Stimulated activated CD8-positive, alpha-beta memory T cell treated with anti-CD3 and anti-CD28 coated beads, Interleukin-4, amount 100 ng/mL, for 24 hours (primary cell): Measurements from ENCODE around the gene AGMO.

Experiments used
- DNase-seq: peaks from one replicate; pipeline ENCODE4 v3.0.0-alpha.2; 2020; ENCODE audit warnings: low read depth

AGMO gene

DNA sequence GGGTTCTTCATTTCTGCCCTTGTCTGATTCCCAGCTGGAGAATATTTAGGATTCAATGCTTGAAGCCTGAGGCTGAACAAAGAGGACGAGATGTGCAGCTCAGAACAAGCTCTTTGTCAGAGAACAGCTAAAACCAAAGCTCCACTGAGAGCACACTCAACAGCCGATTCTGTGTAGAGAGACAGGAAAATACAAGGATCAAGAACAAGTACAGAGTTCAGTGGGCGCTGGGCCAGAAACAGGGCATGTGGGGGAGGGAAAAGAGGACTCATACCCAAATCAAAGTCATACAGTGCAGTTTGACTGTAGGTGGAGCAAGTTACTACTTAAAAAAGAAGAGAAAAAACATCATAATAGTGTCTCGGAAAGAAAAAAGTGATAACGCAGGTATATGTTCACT is at the start of gene AGMO:
TSS of gene AGMO (minus strand) at position 181 of the 400 bp plus-strand sequence.
- DNase-seq, result no peak

DNA sequence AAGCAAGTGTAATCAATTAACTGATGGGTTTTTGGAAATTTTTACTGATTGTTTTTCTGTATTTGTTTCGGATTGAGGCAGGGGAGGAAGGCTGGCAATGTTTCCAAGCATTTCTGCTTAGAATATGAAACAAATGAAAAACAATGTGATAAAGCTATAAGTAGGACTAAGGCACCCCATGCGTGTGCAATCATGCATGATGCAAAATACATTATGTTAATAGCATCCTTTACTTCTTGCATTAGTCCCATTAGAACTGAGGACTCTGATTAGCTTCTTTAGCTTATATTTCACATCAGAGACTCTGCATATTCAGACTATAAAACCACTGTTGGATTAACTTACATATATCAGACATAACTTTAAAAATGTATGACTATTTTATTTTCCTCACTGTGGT is 48.7 kb upstream of the AGMO start:
- no peak for DNase-seq

- no peak for DNase-seq
Observed at GRCh38 chr7:15609287-15609686, 47.5 kb upstream of the AGMO start.

DNA sequence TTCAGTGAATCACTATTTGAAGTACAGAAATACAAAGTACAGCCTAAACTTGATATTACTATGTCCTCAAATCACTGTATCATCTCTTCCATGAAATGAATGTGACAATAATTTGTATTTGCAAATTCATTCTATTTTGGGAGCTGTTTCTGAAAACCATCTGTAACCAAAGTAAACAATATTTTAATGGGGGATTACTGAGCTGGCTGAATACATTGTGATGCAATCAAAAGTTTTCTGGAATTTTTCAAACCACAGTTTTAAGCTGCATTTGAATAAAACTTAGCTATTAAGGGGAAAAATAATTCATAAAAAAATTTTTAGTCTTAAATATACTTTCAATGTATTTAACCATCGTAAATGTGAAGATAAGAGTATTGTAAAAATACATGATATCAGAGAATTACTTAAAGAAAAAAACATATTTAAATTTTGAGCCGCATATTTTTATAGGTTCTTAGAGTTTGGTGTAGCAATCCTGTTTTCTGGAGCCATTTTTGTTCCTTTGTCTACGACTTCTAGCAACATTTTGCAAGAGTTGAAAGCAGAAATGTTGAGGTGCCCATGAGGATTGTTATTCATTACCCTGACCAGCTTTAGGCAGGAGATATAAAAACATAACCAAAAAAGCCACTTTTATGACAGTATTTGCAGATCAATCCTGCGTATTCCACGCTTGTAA is 45.9 kb upstream of the AGMO start:
- no peak for DNase-seq

- no peak for DNase-seq
Observed at GRCh38 chr7:15606561-15606960, 44.7 kb upstream of the AGMO start.

DNA sequence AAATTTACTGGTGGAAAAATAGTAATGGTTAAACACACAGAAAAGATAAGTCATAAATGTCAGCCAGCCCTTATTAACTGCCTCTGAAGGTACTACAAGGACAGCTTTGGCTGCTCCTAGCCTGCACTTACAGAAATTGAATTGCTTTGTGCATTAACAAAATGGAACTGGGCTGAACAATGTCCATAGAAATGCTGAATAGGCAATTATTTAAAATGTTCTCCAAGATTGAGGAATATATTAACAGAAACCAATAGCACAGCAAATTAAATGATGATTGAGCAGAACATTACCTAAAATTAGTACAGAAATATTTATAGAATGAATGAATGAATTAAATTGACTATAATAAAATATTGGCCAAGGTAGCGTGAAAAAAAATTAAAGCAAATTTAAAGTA is 42.4 kb upstream of the AGMO start:
- DNase-seq, result no peak

GRCh38 chr7:15603124-15603523 is 41.3 kb upstream of the AGMO start:
- DNase-seq, result no peak

DNA sequence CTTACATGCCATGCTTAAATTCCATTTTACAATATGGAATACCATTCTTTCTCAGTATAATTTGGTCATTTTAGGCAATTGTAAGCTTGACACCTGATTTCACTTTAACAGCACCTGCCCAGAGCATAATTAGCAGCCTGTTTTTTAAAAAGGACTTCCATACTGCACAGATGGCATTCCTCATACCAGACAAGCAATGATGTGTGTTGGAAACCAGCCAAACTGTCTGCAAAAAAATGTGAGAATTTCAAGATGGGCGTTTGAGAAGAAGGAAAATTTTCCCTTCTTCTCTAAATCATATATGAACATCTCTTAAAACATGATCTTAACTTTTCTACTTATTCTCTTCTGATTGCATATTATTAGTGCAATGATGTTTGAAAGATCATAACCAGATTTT is 40.4 kb upstream of the AGMO start:
- DNase-seq, result no peak

DNA sequence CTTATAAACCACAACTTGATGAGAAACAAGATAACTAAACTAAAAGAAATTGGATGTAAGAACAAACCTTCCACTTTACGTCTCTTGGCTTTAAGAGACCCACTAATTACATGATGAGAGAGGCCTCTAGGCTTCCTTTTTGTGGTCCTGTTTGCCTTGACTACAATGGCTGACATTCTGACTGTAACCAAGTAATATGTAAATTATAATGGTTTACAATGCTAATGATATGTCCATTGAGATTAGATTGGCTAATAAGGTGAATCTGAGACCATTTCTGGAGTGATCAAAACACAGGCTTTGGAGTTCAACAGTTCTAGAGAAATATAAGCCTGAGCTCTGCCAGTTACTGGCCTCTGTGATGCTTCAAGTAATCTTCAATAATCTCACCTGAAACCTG is 39.4 kb upstream of the AGMO start:
- no peak for DNase-seq

- no peak for DNase-seq
Observed at GRCh38 chr7:15600298-15600697, 38.5 kb upstream of the AGMO start.

DNA sequence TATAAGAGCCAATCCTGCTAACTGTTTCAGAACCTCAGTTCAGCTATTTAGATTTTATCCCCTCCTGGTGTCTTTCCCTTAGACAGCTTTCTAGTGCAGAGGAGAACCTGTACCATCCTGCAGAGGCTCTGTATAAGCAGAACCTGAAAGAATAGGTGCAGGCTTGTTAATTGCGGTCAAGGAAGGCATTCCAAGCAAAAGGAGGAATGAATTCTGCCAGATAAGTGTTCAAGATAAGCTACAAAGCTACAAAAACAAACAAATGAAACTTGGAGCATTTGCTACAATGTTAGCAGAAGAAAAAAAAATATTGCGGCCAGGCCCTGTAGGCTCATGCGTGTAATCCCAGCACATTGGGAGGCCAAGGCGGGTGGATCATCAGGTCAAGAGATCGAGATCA is 32.6 kb upstream of the AGMO start:
- DNase-seq, result no peak

DNA sequence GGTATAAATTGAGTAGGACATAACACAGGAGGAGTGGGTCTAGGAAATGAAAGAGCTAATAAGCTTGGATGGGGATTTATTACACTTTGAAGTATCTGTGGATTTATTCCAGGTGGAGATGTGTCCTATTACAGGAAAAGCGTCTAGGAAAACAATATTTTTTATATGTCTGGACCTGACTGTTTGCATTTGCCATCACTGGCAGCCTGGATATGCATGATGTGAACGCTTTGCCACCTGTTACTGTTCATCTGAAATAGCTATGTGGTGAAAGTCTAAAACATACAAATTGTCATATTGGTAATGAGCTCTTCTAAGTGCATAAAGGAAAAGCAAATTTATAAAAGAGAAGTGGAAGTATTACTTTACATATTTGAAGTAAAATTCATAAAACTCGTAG is 31.6 kb upstream of the AGMO start:
- DNase-seq, result no peak

DNA sequence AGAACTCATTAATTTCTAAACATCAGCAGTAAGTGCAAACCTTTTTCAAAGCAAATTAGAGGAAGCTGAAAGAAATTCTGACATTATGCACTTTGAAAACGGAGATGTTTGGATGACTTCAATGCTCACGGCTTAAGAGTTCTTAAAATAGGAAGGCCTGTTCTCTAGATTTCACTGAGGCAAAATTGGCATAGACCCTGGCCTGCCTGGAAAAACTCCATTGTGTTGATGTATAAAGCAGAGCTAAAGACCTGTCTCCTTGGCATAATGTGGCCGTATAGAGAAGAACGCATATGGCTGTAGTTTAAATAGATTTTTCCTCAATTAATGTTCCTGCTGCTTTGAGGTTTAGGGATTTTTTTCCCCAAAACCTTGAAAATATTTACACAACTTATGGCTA is 24.5 kb upstream of the AGMO start:
- DNase-seq, result no peak

- DNase-seq, result no peak
Observed at GRCh38 chr7:15584575-15584974, 22.8 kb upstream of the AGMO start.

- no peak for DNase-seq
Observed at GRCh38 chr7:15582773-15583172, 21.0 kb upstream of the AGMO start.

DNA sequence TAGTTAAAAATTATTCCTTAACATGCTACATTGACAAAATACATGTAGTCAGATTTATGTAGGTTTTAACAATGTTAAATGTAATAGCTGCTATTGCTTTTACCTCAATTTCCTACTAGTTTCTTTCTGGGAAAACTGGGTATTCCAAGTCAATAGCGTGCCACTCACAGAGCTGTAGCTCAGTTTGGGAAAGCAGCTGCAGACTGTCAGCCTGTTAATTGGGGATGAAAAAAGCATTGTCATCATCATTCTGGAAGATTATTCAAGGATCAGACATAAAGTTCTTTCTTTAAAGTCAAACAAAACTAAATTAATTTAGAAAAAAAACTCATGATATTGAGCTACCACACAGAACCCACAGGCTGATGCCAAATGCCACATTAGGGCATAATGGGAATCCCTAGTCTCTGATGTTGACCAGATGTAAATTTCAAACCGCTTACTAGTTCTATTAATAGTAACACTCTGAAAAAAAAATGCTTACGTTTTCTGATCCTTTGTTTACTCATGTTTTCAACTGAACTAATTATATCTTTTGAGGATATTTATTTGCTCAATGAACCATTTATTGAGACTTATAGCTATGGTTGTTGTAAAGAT is 19.6 kb upstream of the AGMO start:
- no peak for DNase-seq

GRCh38 chr7:15580604-15581351 is 19.0 kb upstream of the AGMO start:
- DNase-seq, result no peak

DNA sequence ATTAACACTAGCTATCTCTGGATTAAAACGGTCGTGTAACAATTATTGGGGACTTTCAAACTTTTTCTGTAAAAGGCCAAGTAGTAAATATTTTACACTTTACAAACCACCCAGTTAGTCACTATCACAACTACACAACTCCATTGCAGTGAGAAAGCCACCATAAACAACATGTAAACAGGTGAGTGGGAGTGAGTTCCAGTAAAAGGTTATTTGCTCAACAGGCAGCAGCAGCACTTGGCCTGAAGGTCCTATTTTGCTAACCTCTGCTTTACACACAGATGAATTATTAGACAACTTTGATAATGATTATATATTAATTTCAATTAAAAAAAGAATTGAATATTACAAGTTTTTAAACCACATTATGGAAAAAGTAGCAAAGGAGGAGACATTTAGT is 15.8 kb upstream of the AGMO start:
- no peak for DNase-seq

DNA sequence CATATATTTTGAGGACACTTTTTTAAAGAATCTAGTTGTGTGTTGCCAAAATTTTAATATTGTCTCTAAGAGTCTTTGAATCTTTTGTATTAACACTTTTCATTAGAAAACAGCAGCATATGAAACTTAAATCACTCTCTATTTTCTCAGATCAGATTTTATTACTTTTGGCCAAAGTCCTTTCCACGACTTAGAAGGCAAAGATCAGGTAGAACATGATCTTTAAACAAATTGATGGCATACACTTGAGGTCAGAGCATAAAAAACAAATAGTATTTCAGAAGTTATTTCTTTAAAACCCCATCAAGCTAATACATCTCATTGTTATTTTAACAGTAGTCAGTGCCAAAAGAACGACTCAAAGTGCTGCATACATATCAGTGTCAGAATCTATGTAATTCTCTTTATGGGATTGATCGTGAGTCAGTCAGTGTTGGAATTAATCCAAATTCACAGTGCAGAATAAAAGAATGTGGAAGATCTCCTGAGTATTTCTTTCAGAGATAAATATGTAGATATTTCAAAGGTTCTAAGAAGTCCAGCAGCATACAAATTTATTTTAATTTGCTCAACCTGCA is 9.6 kb upstream of the AGMO start:
- DNase-seq, result no peak

DNA sequence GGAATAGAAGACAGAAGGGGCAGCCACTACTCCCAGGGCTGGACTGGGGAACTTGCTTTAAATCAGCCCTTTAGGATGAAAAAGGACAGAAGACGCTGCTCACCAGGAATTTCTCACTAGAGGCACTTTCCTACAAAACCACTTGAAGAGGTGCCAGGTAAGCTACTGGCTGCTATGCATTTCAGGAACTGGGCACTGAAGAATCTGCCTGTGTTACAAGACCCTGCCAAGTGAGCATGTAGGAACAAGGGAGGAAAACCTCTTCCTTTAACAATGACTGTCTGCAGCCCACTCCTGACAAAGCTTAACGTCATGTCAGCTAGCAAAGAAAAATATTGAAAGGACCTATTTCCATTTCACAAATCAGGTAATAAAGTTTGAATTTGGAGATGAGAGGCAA is 5.8 kb upstream of the AGMO start:
- DNase-seq, result no peak

DNA sequence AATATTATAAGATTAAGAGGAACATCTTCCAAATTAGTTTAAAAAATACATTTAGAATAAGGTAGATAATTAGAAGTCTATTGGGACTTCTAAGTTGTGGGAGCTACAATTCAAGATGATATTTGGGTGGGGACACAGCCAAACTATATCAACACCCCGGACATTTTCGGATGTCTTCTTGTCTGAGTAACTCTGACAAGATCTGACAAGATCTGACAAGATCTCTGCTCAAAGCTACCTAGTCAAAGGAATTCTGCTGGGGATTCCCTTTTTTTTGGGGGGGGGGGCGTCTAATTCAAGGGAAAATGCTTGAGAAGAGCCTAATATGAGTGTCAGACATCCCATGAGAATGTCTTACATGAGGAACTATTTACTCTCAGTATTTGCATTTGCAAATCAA is 5.2 kb upstream of the AGMO start:
- DNase-seq, result no peak

GRCh38 chr7:15566476-15566875 is 4.7 kb upstream of the AGMO start:
- DNase-seq, result no peak

DNA sequence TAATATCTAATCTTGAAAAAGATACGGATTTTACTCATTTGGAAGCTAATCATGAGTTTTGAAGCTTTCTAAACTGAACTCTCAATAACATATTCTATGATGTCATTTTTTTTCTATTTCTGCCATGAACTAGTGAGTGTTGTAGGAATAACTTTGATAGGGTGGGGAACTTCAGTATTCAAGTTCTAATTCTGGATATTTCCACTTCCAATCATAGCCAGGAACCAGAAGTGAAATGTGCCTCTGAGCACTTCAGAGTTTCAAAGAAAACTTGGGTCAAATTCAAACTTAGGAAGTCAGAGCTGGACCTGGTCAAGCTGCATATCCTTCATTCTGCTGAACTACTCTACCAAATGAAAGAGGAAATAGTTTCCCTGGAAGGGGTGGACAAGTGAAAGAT is 847 bp downstream of the AGMO start:
- no peak for DNase-seq
